Measurements from ENCODE around the gene UBE2E2. TPM values are rescaled to one million over a fixed set of nuclear protein-coding genes. Genes with fewer than 3 reads are reported as not detected.

UBE2E2 gene
- total RNA-seq, 1 experiment from 2014 or later: 14.7 TPM

DNA sequence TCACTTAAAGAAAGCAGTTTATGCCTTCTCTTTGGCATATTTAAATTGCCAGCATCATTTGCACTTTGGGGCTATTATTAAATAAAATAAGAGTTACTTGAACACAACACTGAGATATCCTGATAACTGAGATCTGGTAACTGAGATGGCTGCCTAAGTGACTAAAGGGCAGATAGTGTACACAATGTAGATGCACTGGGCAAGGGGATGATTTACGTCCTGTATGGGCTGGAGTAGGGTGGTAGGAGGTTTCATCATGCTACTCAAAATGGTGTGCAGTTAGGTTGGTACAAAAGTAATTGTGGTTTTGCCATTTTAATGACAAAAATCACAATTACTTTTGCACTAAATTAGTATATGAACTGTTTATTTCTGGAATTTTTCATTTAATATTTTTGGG lies 196.1 kb downstream of the UBE2E2 start:
- Histone ChIP-seq H3K4me2 (ENCODE audit: low read depth, low read length, poor library complexity, severe bottlenecking) (no peak overlapping the region), H2AFZ (ENCODE audit: low read length) (no peak overlapping the region)
- DNase-seq: no peak

DNA sequence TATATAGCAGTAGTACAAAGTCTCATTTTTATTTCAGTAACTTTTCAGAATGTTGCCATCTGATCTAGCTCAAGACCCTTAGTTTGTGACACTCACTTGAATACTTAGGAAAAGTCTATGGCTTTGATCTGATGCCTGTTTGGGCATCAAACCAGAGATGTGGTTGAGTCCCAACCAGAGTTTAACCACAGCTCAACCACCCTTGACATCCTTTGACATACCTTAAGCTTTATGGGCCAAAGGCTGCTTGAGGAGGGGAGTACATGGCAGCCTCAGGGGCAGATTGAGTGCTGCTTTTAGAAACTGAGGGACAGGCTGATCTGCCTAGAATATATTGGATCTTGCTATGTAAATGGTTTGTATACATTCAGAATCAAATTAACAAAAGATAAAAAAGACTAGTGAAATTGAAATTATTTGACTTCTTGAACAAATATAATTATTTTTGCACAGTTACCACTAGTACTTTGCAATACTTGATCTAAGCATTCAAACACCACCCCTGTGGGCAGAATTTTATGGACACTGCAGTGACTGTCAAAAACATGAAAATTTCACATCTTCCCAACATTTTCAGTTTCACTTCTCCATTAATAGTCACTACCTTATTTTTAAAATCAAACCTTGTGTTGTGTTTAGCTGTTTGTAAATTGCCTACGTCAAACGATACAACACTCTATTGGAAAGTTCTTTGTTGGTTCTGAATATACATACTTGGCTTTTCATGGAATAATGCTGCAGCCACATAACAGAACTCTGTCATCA lies 199.8 kb downstream of the UBE2E2 start:
- Histone ChIP-seq H3K4me2 (ENCODE audit: low read depth, low read length, poor library complexity, severe bottlenecking) (no peak overlapping the region), H3K79me2 (ENCODE audit: low read length) (no peaks in the 10 kb centered on the region), H3K36me3 (ENCODE audit: insufficient read depth, low read length) (no peaks in the 10 kb centered on the region), H3K9me3 (ENCODE audit: low read length) (no peaks in the 10 kb centered on the region), H2AFZ (ENCODE audit: low read length) (no peak overlapping the region), H3K9me2 (replicated peaks; ENCODE audit: insufficient read depth, low read length) (no peaks in the 10 kb centered on the region), H4K20me1 (ENCODE audit: insufficient read depth, low read depth, low read length) (no peaks in the 10 kb centered on the region), H3K4me3 (ENCODE audit: low read length) (no peak overlapping the region), H3K9ac (ENCODE audit: low read length) (no peak overlapping the region), H3K27ac (ENCODE audit: low read length) (no peak overlapping the region), H3K4me1 (ENCODE audit: low read length) (peaks cover 35% of the 10 kb centered on the region), H3K27me3 (ENCODE audit: low read length) (no peaks in the 10 kb centered on the region)
- DNase-seq: no peak

More for the DNA sequence above, 196.1 kb downstream of the UBE2E2 start:
- H3K9me3 ChIP-seq (ENCODE audit: low read length): no peaks in the 10 kb centered on the region
- peaks cover 14% of the 10 kb centered on the region for H3K4me1 ChIP-seq (ENCODE audit: low read length)
- H3K4me3 ChIP-seq (ENCODE audit: low read length): no peak overlapping the region
- H3K36me3 ChIP-seq (ENCODE audit: insufficient read depth, low read length): no peaks in the 10 kb centered on the region
- H3K9ac ChIP-seq (ENCODE audit: low read length): no peak overlapping the region
- H4K20me1 ChIP-seq (ENCODE audit: insufficient read depth, low read depth, low read length): no peaks in the 10 kb centered on the region
- H3K79me2 ChIP-seq (ENCODE audit: low read length): no peaks in the 10 kb centered on the region
- H3K27ac ChIP-seq (ENCODE audit: low read length): no peak overlapping the region
- no peaks in the 10 kb centered on the region for H3K9me2 ChIP-seq (replicated peaks; ENCODE audit: insufficient read depth, low read length)
- H3K27me3 ChIP-seq (ENCODE audit: low read length): no peaks in the 10 kb centered on the region

DNA sequence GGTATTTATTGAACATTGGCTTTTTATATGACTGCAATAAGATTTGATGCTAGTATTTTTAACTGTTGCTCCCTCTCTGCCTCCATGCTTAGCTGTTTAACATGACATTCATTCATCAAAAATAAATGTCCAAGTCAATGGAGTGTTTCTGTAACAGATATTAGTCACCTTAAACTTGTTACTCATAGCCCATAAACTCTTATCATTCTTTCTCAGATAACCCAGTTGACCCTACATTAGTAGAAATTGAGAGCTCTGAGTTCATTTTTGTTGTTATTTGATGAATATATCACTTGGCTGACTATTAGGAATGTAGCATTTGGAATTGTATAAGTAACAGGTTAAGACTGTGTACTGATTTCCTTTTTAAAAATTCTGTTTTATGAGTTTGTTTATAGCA lies 201.1 kb downstream of the UBE2E2 start:
- Histone ChIP-seq H3K9ac (ENCODE audit: low read length) (no peak overlapping the region), H3K9me3 (ENCODE audit: low read length) (no peaks in the 10 kb centered on the region), H2AFZ (ENCODE audit: low read length) (no peak overlapping the region), H3K27ac (ENCODE audit: low read length) (no peak overlapping the region), H3K4me3 (ENCODE audit: low read length) (peak overlapping the region; percentile 44; the same call in 1 of the 2 replicates), H3K4me2 (ENCODE audit: low read depth, low read length, poor library complexity, severe bottlenecking) (peak overlapping the region; percentile 74), H3K4me1 (ENCODE audit: low read length) (peaks cover 35% of the 10 kb centered on the region), H3K36me3 (ENCODE audit: insufficient read depth, low read length) (no peaks in the 10 kb centered on the region), H3K79me2 (ENCODE audit: low read length) (no peaks in the 10 kb centered on the region), H3K27me3 (ENCODE audit: low read length) (no peaks in the 10 kb centered on the region), H3K9me2 (replicated peaks; ENCODE audit: insufficient read depth, low read length) (no peaks in the 10 kb centered on the region), H4K20me1 (ENCODE audit: insufficient read depth, low read depth, low read length) (no peaks in the 10 kb centered on the region)
- DNase-seq: no peak

DNA sequence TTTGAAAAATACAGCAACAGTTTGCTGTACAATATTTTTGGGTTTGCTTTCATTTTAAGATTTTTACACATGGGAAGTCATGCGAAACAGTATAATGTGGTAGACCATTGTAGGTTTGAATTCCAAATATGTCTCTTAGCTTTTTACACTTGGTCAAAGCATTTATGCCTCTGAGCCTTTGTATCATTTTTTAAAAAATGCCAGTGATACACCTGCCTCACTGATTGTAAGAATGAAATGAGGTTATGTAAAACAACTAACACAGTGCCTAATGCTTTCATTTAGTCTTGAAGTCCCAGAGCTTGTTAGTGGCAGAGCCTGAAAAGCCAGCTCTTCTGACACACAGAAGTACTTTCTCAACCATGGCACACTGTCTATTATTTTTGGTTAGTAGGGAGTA lies 202.0 kb downstream of the UBE2E2 start:
- Histone ChIP-seq H3K9me3 (ENCODE audit: low read length) (no peaks in the 10 kb centered on the region), H3K27me3 (ENCODE audit: low read length) (no peaks in the 10 kb centered on the region), H3K4me1 (ENCODE audit: low read length) (peaks cover 35% of the 10 kb centered on the region), H3K4me2 (ENCODE audit: low read depth, low read length, poor library complexity, severe bottlenecking) (peak overlapping the region; percentile 74), H4K20me1 (ENCODE audit: insufficient read depth, low read depth, low read length) (no peaks in the 10 kb centered on the region), H3K9ac (ENCODE audit: low read length) (no peak overlapping the region), H3K4me3 (ENCODE audit: low read length) (peak overlapping the region; percentile 44; the same call in 1 of the 2 replicates), H3K9me2 (replicated peaks; ENCODE audit: insufficient read depth, low read length) (no peaks in the 10 kb centered on the region), H2AFZ (ENCODE audit: low read length) (no peak overlapping the region), H3K36me3 (ENCODE audit: insufficient read depth, low read length) (no peaks in the 10 kb centered on the region), H3K79me2 (ENCODE audit: low read length) (no peaks in the 10 kb centered on the region), H3K27ac (ENCODE audit: low read length) (peak overlapping the region; percentile 60)
- peak; percentile 47 for DNase-seq

DNA sequence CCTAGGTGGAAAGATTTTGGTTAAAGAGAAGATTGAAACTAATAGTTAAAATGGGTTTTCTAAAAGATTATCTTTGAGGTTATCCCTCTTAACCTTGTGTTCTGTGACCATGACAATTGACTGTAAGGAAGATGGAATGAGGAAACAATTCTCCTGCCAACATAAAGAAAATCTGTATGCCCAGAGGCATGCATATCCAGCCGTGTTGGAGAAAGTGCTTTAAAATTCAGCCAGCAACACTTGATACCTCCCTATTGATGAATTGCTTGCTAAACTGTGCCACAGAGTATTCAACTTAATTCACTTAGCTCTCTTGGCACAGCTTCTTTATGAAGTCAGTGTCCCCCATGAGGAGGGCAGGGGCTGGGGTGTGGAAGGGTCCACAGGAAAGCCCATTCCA lies 203.5 kb downstream of the UBE2E2 start:
- no peaks in the 10 kb centered on the region for H3K79me2 ChIP-seq (ENCODE audit: low read length)
- peaks cover 35% of the 10 kb centered on the region for H3K4me1 ChIP-seq (ENCODE audit: low read length)
- H3K27ac ChIP-seq (ENCODE audit: low read length): no peak overlapping the region
- no peaks in the 10 kb centered on the region for H3K36me3 ChIP-seq (ENCODE audit: insufficient read depth, low read length)
- no peak overlapping the region for H3K4me2 ChIP-seq (ENCODE audit: low read depth, low read length, poor library complexity, severe bottlenecking)
- H3K9ac ChIP-seq (ENCODE audit: low read length): no peak overlapping the region
- H3K27me3 ChIP-seq (ENCODE audit: low read length): no peaks in the 10 kb centered on the region
- H3K9me3 ChIP-seq (ENCODE audit: low read length): no peaks in the 10 kb centered on the region
- no peaks in the 10 kb centered on the region for H4K20me1 ChIP-seq (ENCODE audit: insufficient read depth, low read depth, low read length)
- DNase-seq: no peak
- no peaks in the 10 kb centered on the region for H3K9me2 ChIP-seq (replicated peaks; ENCODE audit: insufficient read depth, low read length)
- H3K4me3 ChIP-seq (ENCODE audit: low read length): no peak overlapping the region
- no peak overlapping the region for H2AFZ ChIP-seq (ENCODE audit: low read length)

DNA sequence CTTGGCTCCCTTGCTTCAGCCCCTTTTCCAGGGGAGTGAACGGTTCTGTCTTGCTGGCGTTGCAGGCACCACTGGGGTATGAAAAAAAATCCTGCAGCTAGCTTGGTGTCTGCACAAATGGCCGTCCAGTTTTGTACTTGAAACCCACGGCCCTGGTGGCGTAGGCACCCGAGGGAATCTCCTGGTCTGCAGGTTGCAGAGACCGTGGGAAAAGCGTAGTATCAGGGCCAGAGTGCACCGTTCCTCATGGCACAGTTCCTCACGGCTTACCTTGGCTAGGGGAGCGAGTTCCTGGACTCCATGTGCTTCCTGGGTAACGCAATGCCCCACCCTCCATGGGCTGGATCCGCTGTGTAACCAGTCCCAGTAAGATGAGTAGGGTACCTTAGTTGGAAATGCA lies 214.9 kb downstream of the UBE2E2 start:
- H4K20me1 ChIP-seq (ENCODE audit: insufficient read depth, low read depth, low read length): no peaks in the 10 kb centered on the region; the same call in 1 of the 2 replicates
- peaks cover 5% of the 10 kb centered on the region; the same call in 1 of the 2 replicates for H3K4me1 ChIP-seq (ENCODE audit: low read length)
- no peak overlapping the region for H3K9ac ChIP-seq (ENCODE audit: low read length)
- no peak for DNase-seq
- no peaks in the 10 kb centered on the region for H3K79me2 ChIP-seq (ENCODE audit: low read length)
- H3K9me3 ChIP-seq (ENCODE audit: low read length): no peaks in the 10 kb centered on the region
- H3K4me2 ChIP-seq (ENCODE audit: low read depth, low read length, poor library complexity, severe bottlenecking): no peak overlapping the region
- H3K27ac ChIP-seq (ENCODE audit: low read length): no peak overlapping the region
- H3K27me3 ChIP-seq (ENCODE audit: low read length): no peaks in the 10 kb centered on the region
- no peaks in the 10 kb centered on the region for H3K9me2 ChIP-seq (replicated peaks; ENCODE audit: insufficient read depth, low read length)
- H3K36me3 ChIP-seq (ENCODE audit: insufficient read depth, low read length): no peaks in the 10 kb centered on the region
- H2AFZ ChIP-seq (ENCODE audit: low read length): no peak overlapping the region
- H3K4me3 ChIP-seq (ENCODE audit: low read length): no peak overlapping the region

DNA sequence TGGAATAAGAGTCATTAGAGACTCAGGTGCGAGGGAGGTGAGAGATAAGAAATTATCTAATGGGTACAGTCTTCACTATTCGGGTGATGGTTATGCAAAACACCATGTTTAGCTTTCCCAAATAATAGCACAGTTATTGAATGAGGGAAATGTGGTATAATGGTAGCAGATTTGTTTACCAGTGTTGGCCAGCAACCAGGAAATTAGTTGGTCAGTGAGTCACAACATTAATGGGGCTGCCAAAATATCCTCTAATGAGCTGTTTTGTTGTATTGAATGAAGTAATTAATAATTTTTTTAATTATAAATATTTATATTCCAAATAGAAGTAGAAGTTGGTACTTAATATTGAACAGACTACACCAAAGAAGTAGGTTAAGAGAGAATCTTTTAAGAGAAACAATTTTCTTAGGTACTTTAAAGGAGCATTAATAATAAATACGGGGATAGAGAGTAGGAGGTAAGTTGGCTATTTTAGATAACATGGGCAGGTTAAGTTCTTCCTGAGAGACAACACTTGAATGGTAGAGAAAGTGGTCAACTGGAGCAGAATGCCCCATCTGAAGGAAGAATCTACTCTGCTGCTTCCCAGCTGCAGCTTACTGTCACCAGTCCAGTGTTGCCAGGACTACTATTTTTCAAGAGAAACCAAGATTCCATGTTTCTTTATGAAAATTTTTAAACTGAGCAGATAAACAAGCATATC lies 218.8 kb downstream of the UBE2E2 start:
- no peak for DNase-seq
- H3K27ac ChIP-seq (ENCODE audit: low read length): no peak overlapping the region
- H3K4me3 ChIP-seq (ENCODE audit: low read length): no peak overlapping the region
- H3K36me3 ChIP-seq (ENCODE audit: insufficient read depth, low read length): no peaks in the 10 kb centered on the region
- no peaks in the 10 kb centered on the region for H3K79me2 ChIP-seq (ENCODE audit: low read length)
- H4K20me1 ChIP-seq (ENCODE audit: insufficient read depth, low read depth, low read length): no peaks in the 10 kb centered on the region; the same call in 1 of the 2 replicates
- H3K4me1 ChIP-seq (ENCODE audit: low read length): peaks cover 5% of the 10 kb centered on the region; the same call in 1 of the 2 replicates
- H3K9me2 ChIP-seq (replicated peaks; ENCODE audit: insufficient read depth, low read length): no peaks in the 10 kb centered on the region
- H3K9me3 ChIP-seq (ENCODE audit: low read length): no peaks in the 10 kb centered on the region
- H3K27me3 ChIP-seq (ENCODE audit: low read length): no peaks in the 10 kb centered on the region
- no peak overlapping the region for H3K4me2 ChIP-seq (ENCODE audit: low read depth, low read length, poor library complexity, severe bottlenecking)
- H3K9ac ChIP-seq (ENCODE audit: low read length): no peak overlapping the region
- H2AFZ ChIP-seq (ENCODE audit: low read length): no peak overlapping the region

DNA sequence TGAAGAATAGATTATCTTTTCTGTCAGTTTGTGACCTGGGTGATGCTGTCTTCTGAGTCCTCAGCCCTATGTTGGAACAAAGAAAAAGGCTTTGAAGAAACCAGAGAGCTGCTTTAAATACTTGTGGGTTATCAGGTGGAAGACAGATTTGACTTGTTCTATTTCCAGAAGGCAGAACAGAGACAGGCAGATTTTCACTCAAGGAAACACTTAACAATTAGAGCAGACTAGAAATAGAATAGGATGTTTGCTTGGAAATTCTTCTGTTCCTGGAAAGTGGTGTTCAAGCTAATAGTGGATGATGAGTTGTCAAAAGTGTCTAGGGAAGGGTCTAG lies 219.4 kb downstream of the UBE2E2 start:
- H3K4me2 ChIP-seq (ENCODE audit: low read depth, low read length, poor library complexity, severe bottlenecking): no peak overlapping the region
- no peaks in the 10 kb centered on the region for H3K9me3 ChIP-seq (ENCODE audit: low read length)
- H3K9me2 ChIP-seq (replicated peaks; ENCODE audit: insufficient read depth, low read length): no peaks in the 10 kb centered on the region
- H4K20me1 ChIP-seq (ENCODE audit: insufficient read depth, low read depth, low read length): no peaks in the 10 kb centered on the region; the same call in 1 of the 2 replicates
- no peaks in the 10 kb centered on the region for H3K79me2 ChIP-seq (ENCODE audit: low read length)
- H3K4me3 ChIP-seq (ENCODE audit: low read length): no peak overlapping the region
- no peak overlapping the region for H3K9ac ChIP-seq (ENCODE audit: low read length)
- no peaks in the 10 kb centered on the region for H3K27me3 ChIP-seq (ENCODE audit: low read length)
- H3K4me1 ChIP-seq (ENCODE audit: low read length): peaks cover 5% of the 10 kb centered on the region; the same call in 1 of the 2 replicates
- no peaks in the 10 kb centered on the region for H3K36me3 ChIP-seq (ENCODE audit: insufficient read depth, low read length)
- H3K27ac ChIP-seq (ENCODE audit: low read length): no peak overlapping the region
- H2AFZ ChIP-seq (ENCODE audit: low read length): no peak overlapping the region
- no peak for DNase-seq
